Measurements from ENCODE around the gene RNF150. TPM values are rescaled to one million over a fixed set of nuclear protein-coding genes. Genes with fewer than 3 reads are reported as not detected.

The RNF150 gene
- total RNA-seq, 1 donor from 2014 or later, result 9.1 TPM

DNA sequence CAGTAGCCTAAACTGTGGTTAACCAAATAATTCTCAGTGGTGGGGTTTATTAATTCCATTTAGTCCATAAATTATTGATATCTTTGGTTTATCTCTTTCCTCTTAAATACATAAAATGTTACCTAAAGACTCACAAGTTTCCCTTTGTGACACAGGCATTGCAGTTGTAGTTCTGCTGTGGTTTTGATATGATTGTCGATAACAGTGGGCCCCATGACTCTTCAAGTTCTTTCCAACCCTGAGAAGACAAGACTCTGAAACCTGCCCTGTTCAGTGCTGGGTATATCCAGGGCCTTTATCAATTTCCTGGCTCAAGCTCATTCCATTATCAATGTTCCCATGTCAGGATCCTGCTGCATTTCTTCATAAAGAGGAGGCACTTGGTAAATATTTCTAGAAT is 259.2 kb downstream of the RNF150 start:
- Histone ChIP-seq H3K36me3 (no peaks in the 10 kb centered on the region), H3K4me3 (no peak overlapping the region), H3K9me3 (no peaks in the 10 kb centered on the region), H3K27ac (no peak overlapping the region), H3K27me3 (no peaks in the 10 kb centered on the region), H3K4me1 (no peaks in the 10 kb centered on the region)
- intact Hi-C loops (cut with DNase I), result no loop called here
- TF ChIP-seq, protein P1, sequence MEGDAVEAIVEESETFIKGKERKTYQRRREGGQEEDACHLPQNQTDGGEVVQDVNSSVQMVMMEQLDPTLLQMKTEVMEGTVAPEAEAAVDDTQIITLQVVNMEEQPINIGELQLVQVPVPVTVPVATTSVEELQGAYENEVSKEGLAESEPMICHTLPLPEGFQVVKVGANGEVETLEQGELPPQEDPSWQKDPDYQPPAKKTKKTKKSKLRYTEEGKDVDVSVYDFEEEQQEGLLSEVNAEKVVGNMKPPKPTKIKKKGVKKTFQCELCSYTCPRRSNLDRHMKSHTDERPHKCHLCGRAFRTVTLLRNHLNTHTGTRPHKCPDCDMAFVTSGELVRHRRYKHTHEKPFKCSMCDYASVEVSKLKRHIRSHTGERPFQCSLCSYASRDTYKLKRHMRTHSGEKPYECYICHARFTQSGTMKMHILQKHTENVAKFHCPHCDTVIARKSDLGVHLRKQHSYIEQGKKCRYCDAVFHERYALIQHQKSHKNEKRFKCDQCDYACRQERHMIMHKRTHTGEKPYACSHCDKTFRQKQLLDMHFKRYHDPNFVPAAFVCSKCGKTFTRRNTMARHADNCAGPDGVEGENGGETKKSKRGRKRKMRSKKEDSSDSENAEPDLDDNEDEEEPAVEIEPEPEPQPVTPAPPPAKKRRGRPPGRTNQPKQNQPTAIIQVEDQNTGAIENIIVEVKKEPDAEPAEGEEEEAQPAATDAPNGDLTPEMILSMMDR (IDR thresholded peaks at IDR 0.05), result no peak
- TF ChIP-seq POLR2A (IDR thresholded peaks at IDR 0.05), result no peak
- no peak for TF ChIP-seq POLR2AphosphoS5 (IDR thresholded peaks at IDR 0.05; ENCODE audit: insufficient read depth in 1 of 2, low read depth in 1 of 2)
- DNase-seq (ENCODE audit: extremely low spot score in 2 of 2), result no peak

DNA sequence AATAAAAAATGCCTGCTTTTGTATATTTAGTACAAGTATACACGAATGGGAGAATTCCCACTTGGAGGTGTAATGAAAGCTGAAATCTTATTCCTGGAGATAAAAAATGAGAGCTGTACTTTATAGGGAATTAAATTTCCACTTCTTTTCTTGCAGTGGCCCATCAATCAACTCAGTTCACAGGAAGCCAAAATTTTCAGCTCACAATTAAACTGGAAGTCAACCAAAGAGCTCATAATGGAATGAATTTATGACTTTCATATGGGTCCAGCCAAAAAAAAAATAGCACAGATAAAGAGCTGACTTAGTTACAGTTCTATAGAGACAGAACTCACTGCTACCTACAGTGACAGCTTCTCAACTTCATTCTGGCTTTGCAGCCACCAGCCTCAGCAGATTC is 261.9 kb downstream of the RNF150 start:
- Histone ChIP-seq H3K27ac (no peak overlapping the region), H3K4me3 (no peak overlapping the region), H3K9me3 (no peaks in the 10 kb centered on the region), H3K36me3 (no peaks in the 10 kb centered on the region), H3K27me3 (no peaks in the 10 kb centered on the region), H3K4me1 (no peaks in the 10 kb centered on the region)
- intact Hi-C loops (cut with DNase I), result no loop called here
- TF ChIP-seq POLR2AphosphoS5 (IDR thresholded peaks at IDR 0.05; ENCODE audit: insufficient read depth in 1 of 2, low read depth in 1 of 2) (no peak), POLR2A (IDR thresholded peaks at IDR 0.05) (no peak)
- TF ChIP-seq, protein P1 (IDR thresholded peaks at IDR 0.05), result no peak
- DNase-seq (ENCODE audit: extremely low spot score in 2 of 2), result no peak

DNA sequence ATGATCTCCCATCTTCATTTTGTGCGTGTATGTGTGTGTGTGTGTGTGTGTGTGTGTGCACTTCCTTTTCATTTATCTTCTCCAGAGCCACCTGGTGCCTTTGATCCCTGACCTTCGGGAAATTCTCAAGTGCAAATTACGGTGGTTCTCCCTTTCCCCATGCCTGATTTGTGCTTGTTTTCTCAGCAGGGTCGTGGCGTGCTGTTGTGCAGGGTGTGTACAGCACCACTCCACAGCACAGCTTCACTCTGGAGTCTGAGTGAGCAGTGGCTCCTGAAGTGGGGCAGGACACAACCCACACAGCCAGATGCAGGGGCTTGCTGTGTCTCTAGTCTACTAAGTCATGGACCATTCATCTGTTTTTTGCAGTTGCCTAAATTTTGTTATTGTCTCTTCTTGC is 262.8 kb downstream of the RNF150 start:
- no peaks in the 10 kb centered on the region for H3K4me1 ChIP-seq
- no peak overlapping the region for H3K27ac ChIP-seq
- no peaks in the 10 kb centered on the region for H3K27me3 ChIP-seq
- H3K4me3 ChIP-seq, result no peak overlapping the region
- H3K9me3 ChIP-seq, result no peaks in the 10 kb centered on the region
- intact Hi-C loops (cut with DNase I), result no loop called here
- TF ChIP-seq, protein P1 (IDR thresholded peaks at IDR 0.05), result no peak
- no peak for DNase-seq (ENCODE audit: extremely low spot score in 2 of 2)
- H3K36me3 ChIP-seq, result no peaks in the 10 kb centered on the region

DNA sequence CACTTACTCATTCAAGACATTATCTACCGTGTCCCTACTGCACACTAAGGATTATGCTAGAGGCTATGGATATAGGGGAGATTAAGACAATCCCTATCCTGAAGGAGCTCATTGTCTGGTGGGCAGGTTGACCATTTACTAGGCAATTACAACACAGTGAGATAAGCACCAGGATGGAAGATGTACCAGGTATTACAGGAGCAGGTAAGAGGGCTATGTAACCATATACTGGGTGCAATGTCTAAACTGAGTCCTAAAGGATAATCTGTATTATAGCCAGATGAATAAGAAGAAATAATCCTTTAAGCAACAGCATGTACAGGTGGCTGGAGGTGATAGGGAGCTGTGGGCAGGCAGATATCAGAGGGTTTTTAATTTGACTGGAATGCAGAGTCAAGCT is 263.8 kb downstream of the RNF150 start:
- H3K9me3 ChIP-seq, result no peaks in the 10 kb centered on the region
- DNase-seq (ENCODE audit: extremely low spot score in 2 of 2), result no peak
- no peaks in the 10 kb centered on the region for H3K4me1 ChIP-seq
- no peaks in the 10 kb centered on the region for H3K27me3 ChIP-seq
- H3K4me3 ChIP-seq, result no peak overlapping the region
- no peaks in the 10 kb centered on the region for H3K36me3 ChIP-seq
- intact Hi-C loops (cut with DNase I), result no loop called here
- H3K27ac ChIP-seq, result no peak overlapping the region
- TF ChIP-seq, protein P1 (IDR thresholded peaks at IDR 0.05), result no peak
- TF ChIP-seq POLR2A (IDR thresholded peaks at IDR 0.05) (no peak), POLR2AphosphoS5 (IDR thresholded peaks at IDR 0.05; ENCODE audit: insufficient read depth in 1 of 2, low read depth in 1 of 2) (no peak)

DNA sequence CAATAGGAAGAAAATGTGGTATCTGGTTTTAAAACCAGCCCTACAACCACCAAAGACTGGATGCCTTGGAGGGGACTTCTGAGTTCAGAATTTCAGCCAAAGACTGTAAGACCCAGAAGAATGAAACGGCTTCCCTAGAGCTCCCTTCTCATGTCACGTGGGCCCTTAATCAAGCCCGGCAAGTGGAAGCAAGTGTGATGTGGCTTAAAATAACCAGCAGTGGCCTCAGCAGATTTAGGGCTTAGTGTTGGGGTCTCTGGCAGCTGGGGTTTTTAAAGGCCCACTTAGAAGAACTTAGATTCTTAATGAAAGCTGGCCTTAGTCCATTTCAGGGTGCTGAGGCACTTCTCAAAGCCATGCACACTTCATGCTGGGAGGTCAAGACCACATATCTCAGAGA is 265.9 kb downstream of the RNF150 start:
- intact Hi-C loops (cut with DNase I), result no loop called here
- Histone ChIP-seq H3K36me3 (no peaks in the 10 kb centered on the region), H3K4me3 (no peak overlapping the region), H3K4me1 (no peaks in the 10 kb centered on the region), H3K27me3 (no peaks in the 10 kb centered on the region), H3K9me3 (no peaks in the 10 kb centered on the region), H3K27ac (no peak overlapping the region)
- TF ChIP-seq POLR2AphosphoS5 (IDR thresholded peaks at IDR 0.05; ENCODE audit: insufficient read depth in 1 of 2, low read depth in 1 of 2), result no peak
- TF ChIP-seq POLR2A (IDR thresholded peaks at IDR 0.05), result no peak
- no peak for DNase-seq (ENCODE audit: extremely low spot score in 2 of 2)

Data from vagina (tissue), 2 donors.